A549 (cell line): ENCODE results near the gene DRC7. TPM values are rescaled to one million over a fixed set of nuclear protein-coding genes. Genes with fewer than 3 reads are reported as not detected.

ENCODE experiments used
- ATAC-seq, 2 experiments: fragments of 200-7000 bp in 1 of 2; fragments of >200 bp in 1 of 2; cut with Nextera tagmentation in 1 of 2; cut with Tn5 transposase in 1 of 2; 3 replicates each; pipeline versions ENCODE4 v1.8.0 to v1.9.1; 2018 to 2020; ENCODE audit warnings: mild to moderate bottlenecking in 1 of 2, moderate library complexity in 1 of 2
- CTCF ChIA-PET: fragments of 300-600 bp; sonication (Branson Sonifier 250); formaldehyde crosslinking; extraction: SDS; loops from one replicate; lab custom pipeline; 2021; ENCODE audit warnings: antibody characterized with exemption, inconsistent platforms; lab: Yijun Ruan, JAX
- POLR2A ChIA-PET: fragments of 350-600 bp; formaldehyde crosslinking; extraction: SDS; loops from one replicate; lab custom pipeline; 2021; ENCODE audit warnings: antibody characterized with exemption, inconsistent platforms; lab: Yijun Ruan, JAX
- DNase-seq, 2 experiments: peaks; one replicate each; pipeline versions ENCODE4 v3.0.0 to v3.0.0-alpha.2; 2011 to 2016; ENCODE audit warnings: low read depth in 1 of 2, low spot score in 1 of 2
- FAIRE-seq: peaks from 2 replicates; lab custom pipeline; 2011; peaks lifted over from hg19 to GRCh38; lab: Jason Lieb, UNC
- H3K27ac ChIP-seq, 2 experiments: fragments of >200 bp; sonication (Bioruptor Twin); formaldehyde crosslinking; 3 replicates each; pipeline ENCODE4 v1.5.1; 2016 to 2017
- H3K4me1 ChIP-seq: fragments of >200 bp; sonication (Bioruptor Twin); formaldehyde crosslinking; 3 replicates; pipeline ENCODE4 v1.6.1; 2016
- H3K4me2 ChIP-seq: fragments of >200 bp; sonication (Bioruptor Twin); formaldehyde crosslinking; 3 replicates; pipeline ENCODE4 v1.6.1; 2016
- H3K4me3 ChIP-seq: fragments of >200 bp; sonication (Bioruptor Twin); formaldehyde crosslinking; 3 replicates; pipeline ENCODE4 v1.5.1; 2016
- H3K9me3 ChIP-seq: fragments of >200 bp; sonication (Bioruptor Twin); formaldehyde crosslinking; 3 replicates; pipeline ENCODE4 v1.6.1; 2016
- BHLHE40 ChIP-seq: IDR thresholded peaks from 2 replicates; pipeline ENCODE4 v1.6.1; 2012; ENCODE audit warnings: low read depth, low read length, inconsistent platforms
- EP300 ChIP-seq, 2 experiments: fragments of >200 bp; sonication (Bioruptor Twin); formaldehyde crosslinking; IDR thresholded peaks; 2 replicates in 1 of 2; 3 replicates in 1 of 2; pipeline ENCODE4 v1.6.1; 2016 to 2017
- FOSB ChIP-seq: fragments of 250-450 bp; sonication (Bioruptor Pico); IDR thresholded peaks from 2 replicates; pipeline ENCODE4 v1.5.0; 2020; ENCODE audit warnings: mild to moderate bottlenecking, moderate library complexity
- HDAC2 ChIP-seq: fragments of 200-600 bp; sonication (generic); IDR thresholded peaks from 2 replicates; pipeline ENCODE4 v1.6.1; 2016
- JUN ChIP-seq, 2 experiments: fragments of >200 bp; sonication (Bioruptor Twin); formaldehyde crosslinking; IDR thresholded peaks; 2 replicates in 1 of 2; 3 replicates in 1 of 2; pipeline ENCODE4 v1.6.1; 2016 to 2017
- JUNB ChIP-seq: fragments of >200 bp; sonication (Bioruptor Twin); formaldehyde crosslinking; IDR thresholded peaks from 2 replicates; pipeline ENCODE4 v1.6.1; 2016
- KDM1A ChIP-seq: fragments of 200-600 bp; sonication (generic); IDR thresholded peaks from 2 replicates; pipeline ENCODE4 v1.6.1; 2016; ENCODE audit warnings: low read depth, mild to moderate bottlenecking
- MAFK ChIP-seq: fragments of 450-650 bp; IDR thresholded peaks from 2 replicates; pipeline ENCODE4 v1.6.1; 2014; ENCODE audit not compliant: partially characterized antibody
- MYC ChIP-seq: IDR thresholded peaks from 2 replicates; pipeline ENCODE4 v1.6.1; 2012; ENCODE audit warnings: mild to moderate bottlenecking, inconsistent platforms, low read length, improper control_type of control experiment, borderline replicate concordance
- POLR2A ChIP-seq: IDR thresholded peaks from 2 replicates; pipeline ENCODE4 v1.6.1; 2012; ENCODE audit warnings: mild to moderate bottlenecking, low read length
- RAD21 ChIP-seq, 2 experiments: fragments of >200 bp in 1 of 2; sonication (Bioruptor Twin) in 1 of 2; formaldehyde crosslinking in 1 of 2; IDR thresholded peaks in 1 of 2; conservative IDR thresholded peaks in 1 of 2; 2 replicates in 1 of 2; 3 replicates in 1 of 2; pipeline ENCODE4 v1.6.1; 2012 to 2018; ENCODE audit warnings: inconsistent platforms in 1 of 2
- SMC3 ChIP-seq: fragments of >200 bp; sonication (Bioruptor Twin); formaldehyde crosslinking; IDR thresholded peaks from 3 replicates; pipeline ENCODE4 v1.6.1; 2018; ENCODE audit warnings: inconsistent platforms
- TFCP2L1 ChIP-seq: fragments of 250-450 bp; sonication (Bioruptor Pico); IDR thresholded peaks from 2 replicates; pipeline ENCODE4 v1.5.0; 2021; ENCODE audit warnings: mild to moderate bottlenecking
- ZFP36 ChIP-seq: fragments of 450-650 bp; IDR thresholded peaks from 2 replicates; pipeline ENCODE4 v1.6.1; 2014; ENCODE audit warnings: borderline replicate concordance; ENCODE audit not compliant: partially characterized antibody
- WGBS: methylation state at CpG from one replicate; pipeline ENCODE4 v1.1.6; 2017; ENCODE audit errors: missing lambda C conversion rate; 5-methylcytosine and 5-hydroxymethylcytosine counted together
- polyA plus RNA-seq, 4 experiments: library from polyadenylated mRNA; depleted of rRNA in 3 of 4; stranded (reverse); fragments of >200 nt; fragmentation: RNase III in 1 of 4; extraction: RNeasy Plus Mini Kit Qiagen cat#74134 plus additional on column Dnase treatment in 1 of 4; gene quantifications; 2 replicates in 3 of 4; 3 replicates in 1 of 4; pipeline ENCODE4 v1.2.3, GENCODE V29; 2011 to 2017
- TF ChIP-seq, protein P1 (sequence below): IDR thresholded peaks from 2 replicates; pipeline ENCODE4 v1.6.1; 2012
- TF ChIP-seq, protein P2 (sequence below): fragments of 200-600 bp; sonication (generic); IDR thresholded peaks from 2 replicates; pipeline ENCODE4 v1.6.1; 2016; ENCODE audit warnings: antibody characterized with exemption, mild to moderate bottlenecking, moderate library complexity
- TF ChIP-seq, protein P3 (sequence below): IDR thresholded peaks from 2 replicates; pipeline ENCODE4 v1.6.1; 2012; ENCODE audit warnings: low read depth, borderline replicate concordance
- TF ChIP-seq, protein P4 (sequence below): IDR thresholded peaks from 2 replicates; pipeline ENCODE4 v1.6.1; 2012
- TF ChIP-seq, protein P5 (sequence below): fragments of >200 bp; sonication (Bioruptor Twin); formaldehyde crosslinking; IDR thresholded peaks from 3 replicates; pipeline ENCODE4 v1.5.1; 2016
- TF ChIP-seq, protein P6 (sequence below): fragments of 450-650 bp; IDR thresholded peaks from 2 replicates; pipeline ENCODE4 v1.6.1; 2014; ENCODE audit warnings: antibody characterized with exemption

The DRC7 gene
- polyA plus RNA-seq, 2 of the 4 experiments (the other 2 are of a cell fraction) = 0.10 to 0.28 TPM

DNA sequence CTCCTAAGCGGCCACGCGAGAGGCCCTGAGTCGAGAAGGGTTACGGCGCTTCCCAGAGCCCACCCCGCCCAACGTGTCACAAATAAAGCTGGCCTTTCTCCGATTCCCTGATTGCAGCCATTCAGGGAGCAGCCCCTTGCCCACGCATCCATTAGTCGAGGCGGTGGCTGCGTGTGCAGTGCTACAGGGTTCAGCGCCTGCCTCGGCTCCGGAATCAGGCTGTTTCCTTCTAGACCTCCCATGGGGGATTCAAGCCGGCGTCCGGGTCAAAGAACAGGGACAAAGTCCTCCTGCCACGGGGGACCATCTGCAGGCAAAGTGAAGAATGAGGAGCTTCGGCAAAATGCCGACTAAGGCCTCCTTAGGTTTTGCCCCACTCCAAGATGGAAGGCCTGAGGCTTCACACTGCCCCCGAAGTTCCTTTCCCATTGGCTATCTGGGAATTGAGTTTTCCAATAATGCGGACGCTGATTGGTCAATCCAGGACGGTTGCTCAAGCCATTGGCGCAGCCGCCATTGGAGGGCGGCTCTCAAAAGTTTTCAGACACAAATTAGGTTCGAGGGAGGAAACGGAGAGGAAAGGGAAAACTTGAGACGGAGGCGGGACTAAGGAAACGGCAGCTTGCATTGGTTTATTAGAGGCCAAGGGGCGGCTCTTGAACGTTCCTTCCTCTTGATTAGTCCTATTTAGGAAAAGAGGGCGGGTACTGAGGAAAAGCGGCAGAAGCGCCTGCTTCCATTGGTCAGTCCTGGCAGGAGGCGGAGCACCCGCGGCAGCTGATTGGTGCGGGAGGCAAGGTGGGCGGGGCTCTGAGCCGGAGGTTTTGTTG, 40.5 kb downstream of the DRC7 start (continued):
- TF ChIP-seq TFCP2L1 (no peak), JUNB (no peak), HDAC2 (no peak), ZFP36 (no peak)
- TF ChIP-seq, protein P1, sequence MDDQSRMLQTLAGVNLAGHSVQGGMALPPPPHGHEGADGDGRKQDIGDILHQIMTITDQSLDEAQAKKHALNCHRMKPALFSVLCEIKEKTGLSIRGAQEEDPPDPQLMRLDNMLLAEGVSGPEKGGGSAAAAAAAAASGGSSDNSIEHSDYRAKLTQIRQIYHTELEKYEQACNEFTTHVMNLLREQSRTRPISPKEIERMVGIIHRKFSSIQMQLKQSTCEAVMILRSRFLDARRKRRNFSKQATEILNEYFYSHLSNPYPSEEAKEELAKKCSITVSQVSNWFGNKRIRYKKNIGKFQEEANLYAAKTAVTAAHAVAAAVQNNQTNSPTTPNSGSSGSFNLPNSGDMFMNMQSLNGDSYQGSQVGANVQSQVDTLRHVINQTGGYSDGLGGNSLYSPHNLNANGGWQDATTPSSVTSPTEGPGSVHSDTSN = 0 out of 2 replicates have a peak, but pooled peaks have one; percentile 25
- TF ChIP-seq, protein P2, sequence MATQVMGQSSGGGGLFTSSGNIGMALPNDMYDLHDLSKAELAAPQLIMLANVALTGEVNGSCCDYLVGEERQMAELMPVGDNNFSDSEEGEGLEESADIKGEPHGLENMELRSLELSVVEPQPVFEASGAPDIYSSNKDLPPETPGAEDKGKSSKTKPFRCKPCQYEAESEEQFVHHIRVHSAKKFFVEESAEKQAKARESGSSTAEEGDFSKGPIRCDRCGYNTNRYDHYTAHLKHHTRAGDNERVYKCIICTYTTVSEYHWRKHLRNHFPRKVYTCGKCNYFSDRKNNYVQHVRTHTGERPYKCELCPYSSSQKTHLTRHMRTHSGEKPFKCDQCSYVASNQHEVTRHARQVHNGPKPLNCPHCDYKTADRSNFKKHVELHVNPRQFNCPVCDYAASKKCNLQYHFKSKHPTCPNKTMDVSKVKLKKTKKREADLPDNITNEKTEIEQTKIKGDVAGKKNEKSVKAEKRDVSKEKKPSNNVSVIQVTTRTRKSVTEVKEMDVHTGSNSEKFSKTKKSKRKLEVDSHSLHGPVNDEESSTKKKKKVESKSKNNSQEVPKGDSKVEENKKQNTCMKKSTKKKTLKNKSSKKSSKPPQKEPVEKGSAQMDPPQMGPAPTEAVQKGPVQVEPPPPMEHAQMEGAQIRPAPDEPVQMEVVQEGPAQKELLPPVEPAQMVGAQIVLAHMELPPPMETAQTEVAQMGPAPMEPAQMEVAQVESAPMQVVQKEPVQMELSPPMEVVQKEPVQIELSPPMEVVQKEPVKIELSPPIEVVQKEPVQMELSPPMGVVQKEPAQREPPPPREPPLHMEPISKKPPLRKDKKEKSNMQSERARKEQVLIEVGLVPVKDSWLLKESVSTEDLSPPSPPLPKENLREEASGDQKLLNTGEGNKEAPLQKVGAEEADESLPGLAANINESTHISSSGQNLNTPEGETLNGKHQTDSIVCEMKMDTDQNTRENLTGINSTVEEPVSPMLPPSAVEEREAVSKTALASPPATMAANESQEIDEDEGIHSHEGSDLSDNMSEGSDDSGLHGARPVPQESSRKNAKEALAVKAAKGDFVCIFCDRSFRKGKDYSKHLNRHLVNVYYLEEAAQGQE = no peak

DNA sequence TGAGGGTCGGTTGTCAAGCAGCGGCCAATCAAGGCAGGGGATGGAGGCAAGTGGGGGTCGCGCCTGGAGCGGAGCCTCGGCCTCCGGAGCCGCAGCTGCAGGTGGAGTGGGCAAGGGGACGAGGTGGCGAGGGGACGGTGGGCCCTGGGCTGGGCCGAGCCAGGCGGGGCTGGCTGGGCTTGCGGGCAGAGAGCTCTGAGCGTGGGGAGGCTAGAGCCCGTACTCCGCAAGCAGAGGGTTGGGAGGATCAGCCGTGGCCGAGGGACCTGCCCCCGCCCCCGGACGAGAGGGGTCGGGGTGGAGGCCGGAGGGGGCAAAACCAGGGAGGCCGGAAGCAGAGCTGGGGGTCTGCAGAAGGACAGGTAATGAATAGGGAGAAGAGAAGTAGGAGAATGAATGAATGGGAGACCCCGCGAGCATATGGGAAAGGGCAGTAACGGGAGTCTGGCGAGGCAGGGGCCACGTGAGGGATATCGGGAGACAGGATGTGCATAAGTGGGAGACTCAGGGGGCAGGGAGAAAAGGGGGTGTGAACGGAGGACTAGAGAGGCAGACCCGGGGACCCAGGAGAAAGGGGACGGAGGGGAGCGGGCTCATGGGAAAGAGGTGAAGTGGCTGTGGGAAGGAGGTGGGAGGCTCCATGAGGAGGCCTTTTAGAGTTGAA, 41.3 kb downstream of the DRC7 start, which contains the start of gene KATNB1:
KATNB1 (plus strand) TSS at position 16 of the 664 bp plus-strand sequence. CDS start 1,474 bp downstream, outside the sequence.
- Histone ChIP-seq H3K4me3 (peak within 1 kb of the TSS; percentile 72), H3K27ac (peak within 1 kb of the TSS; percentile 92 to 93)
- 3% methylated on average over 14 of the region's 35 CpGs for WGBS
- CTCF ChIA-PET = interaction anchor here (0.9 to 4.0 kb wide), 20 partner anchors 9 to 386 kb away, joined by 3 to 31 read pairs (median 4); no protein-coding TSS in a partner anchor
- DNase-seq (no peak), FAIRE-seq (no peak), ATAC-seq (peak; percentile 54 to 65; a peak in 5 of 6 replicates)
- TF ChIP-seq KDM1A (no peak), FOSB (CRISPR knock-in tag) (no peak), POLR2A (0 out of 2 replicates have a peak, but pooled peaks have one; percentile 8)
- TF ChIP-seq, protein P3, sequence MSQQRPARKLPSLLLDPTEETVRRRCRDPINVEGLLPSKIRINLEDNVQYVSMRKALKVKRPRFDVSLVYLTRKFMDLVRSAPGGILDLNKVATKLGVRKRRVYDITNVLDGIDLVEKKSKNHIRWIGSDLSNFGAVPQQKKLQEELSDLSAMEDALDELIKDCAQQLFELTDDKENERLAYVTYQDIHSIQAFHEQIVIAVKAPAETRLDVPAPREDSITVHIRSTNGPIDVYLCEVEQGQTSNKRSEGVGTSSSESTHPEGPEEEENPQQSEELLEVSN = 0 out of 2 replicates have a peak, but pooled peaks have one; percentile 0
- TF ChIP-seq, all 56 proteins: peak for 2
- peaks cover 12% of the 10 kb centered on the region for H3K4me1 ChIP-seq
- no peaks in the 10 kb centered on the region for H3K9me3 ChIP-seq
- H3K4me2 ChIP-seq = peak within 1 kb of the TSS; percentile 97
- POLR2A ChIA-PET = interaction anchor here (0.5 to 1.8 kb wide), 13 partner anchors 19 to 394 kb away, joined by 3 to 6 read pairs (median 3); partner anchors contain the start of gene CFAP20

DNA sequence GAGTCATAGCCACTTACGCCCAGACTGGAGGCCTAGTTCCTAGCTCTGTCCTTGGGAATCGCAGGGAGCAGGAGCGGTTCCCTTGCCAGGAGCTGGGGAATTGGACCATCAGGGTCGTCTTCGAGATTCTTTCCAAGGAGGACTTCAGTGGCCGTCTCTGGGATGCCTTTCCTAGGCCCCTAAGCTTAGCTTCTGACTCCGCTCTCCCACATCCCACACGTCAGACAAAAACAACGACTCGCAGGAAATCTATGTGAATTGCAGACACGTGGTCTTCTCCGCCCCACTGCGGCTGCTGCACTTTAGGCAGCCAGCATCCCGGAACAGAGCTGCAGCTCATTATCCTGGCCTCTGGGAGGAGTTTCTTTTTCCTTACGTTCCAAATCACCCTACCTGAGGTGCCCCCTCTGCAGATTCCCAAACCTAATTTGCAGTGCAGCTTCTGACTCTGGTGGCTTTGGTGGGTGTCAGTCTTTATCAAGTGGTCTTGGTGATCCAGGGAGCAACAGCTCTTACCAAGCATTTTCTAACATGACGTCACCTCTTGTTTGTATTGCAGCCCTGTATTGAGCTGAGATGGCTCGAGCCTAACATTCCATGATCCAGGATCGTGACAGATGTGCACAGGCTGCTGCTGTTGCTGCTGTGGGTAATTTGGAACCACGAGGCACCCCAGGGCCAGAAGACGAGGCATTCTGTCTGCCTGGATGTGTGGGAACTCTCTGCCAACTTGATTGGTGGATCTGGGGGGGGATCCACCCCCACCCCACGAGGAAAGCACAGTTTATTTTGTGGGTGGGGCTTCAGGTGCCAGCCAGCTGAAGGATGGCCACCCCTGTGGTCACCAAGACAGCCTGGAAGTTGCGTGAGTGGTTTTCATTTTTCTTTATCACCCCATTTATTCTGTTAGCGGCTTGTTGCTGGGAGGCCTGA, 42.1 kb downstream of the DRC7 start:
- 13% methylated on average over 21 of the region's 23 CpGs for WGBS
- peak overlapping the region; percentile 97 for H3K4me2 ChIP-seq
- peak overlapping the region; percentile 61 to 81 for H3K27ac ChIP-seq
- peak overlapping the region; percentile 72 for H3K4me3 ChIP-seq
- no peaks in the 10 kb centered on the region for H3K9me3 ChIP-seq
- peaks cover 12% of the 10 kb centered on the region for H3K4me1 ChIP-seq
- CTCF ChIA-PET = interaction anchor here (0.8 to 4.0 kb wide), 18 partner anchors 8 to 385 kb away, joined by 3 to 31 read pairs (median 4); no protein-coding TSS in a partner anchor
- POLR2A ChIA-PET = interaction anchor here (1.0 to 1.8 kb wide), 5 partner anchors 24 to 160 kb away, joined by 3 to 6 read pairs (median 3); no protein-coding TSS in a partner anchor
- DNase-seq = peak; percentile 75 to 79
- no peak for FAIRE-seq
- peak; percentile 60 to 65 for ATAC-seq
- TF ChIP-seq JUN (IDR thresholded peaks at IDR 0.05) (no peak), BHLHE40 (no peak), RAD21 (conservative IDR thresholded peaks at IDR 0.05 in 1 of 2, IDR thresholded peaks at IDR 0.05 in 1 of 2) (peak; percentile 41; a peak in 4 of 5 replicates), EP300 (IDR thresholded peaks at IDR 0.05) (no peak), JUNB (no peak), MYC (0 out of 2 replicates have a peak, but pooled peaks have one; percentile 26), SMC3 (peak; percentile 49; the same call in 2 of the 3 replicates), MAFK (peak; percentile 11)
- TF ChIP-seq, protein P4, sequence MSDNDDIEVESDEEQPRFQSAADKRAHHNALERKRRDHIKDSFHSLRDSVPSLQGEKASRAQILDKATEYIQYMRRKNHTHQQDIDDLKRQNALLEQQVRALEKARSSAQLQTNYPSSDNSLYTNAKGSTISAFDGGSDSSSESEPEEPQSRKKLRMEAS = peak; percentile 76
- TF ChIP-seq, protein P5, sequence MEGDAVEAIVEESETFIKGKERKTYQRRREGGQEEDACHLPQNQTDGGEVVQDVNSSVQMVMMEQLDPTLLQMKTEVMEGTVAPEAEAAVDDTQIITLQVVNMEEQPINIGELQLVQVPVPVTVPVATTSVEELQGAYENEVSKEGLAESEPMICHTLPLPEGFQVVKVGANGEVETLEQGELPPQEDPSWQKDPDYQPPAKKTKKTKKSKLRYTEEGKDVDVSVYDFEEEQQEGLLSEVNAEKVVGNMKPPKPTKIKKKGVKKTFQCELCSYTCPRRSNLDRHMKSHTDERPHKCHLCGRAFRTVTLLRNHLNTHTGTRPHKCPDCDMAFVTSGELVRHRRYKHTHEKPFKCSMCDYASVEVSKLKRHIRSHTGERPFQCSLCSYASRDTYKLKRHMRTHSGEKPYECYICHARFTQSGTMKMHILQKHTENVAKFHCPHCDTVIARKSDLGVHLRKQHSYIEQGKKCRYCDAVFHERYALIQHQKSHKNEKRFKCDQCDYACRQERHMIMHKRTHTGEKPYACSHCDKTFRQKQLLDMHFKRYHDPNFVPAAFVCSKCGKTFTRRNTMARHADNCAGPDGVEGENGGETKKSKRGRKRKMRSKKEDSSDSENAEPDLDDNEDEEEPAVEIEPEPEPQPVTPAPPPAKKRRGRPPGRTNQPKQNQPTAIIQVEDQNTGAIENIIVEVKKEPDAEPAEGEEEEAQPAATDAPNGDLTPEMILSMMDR = 0 out of 3 replicates have a peak, but pooled peaks have one; percentile 4
- TF ChIP-seq, protein P6, sequence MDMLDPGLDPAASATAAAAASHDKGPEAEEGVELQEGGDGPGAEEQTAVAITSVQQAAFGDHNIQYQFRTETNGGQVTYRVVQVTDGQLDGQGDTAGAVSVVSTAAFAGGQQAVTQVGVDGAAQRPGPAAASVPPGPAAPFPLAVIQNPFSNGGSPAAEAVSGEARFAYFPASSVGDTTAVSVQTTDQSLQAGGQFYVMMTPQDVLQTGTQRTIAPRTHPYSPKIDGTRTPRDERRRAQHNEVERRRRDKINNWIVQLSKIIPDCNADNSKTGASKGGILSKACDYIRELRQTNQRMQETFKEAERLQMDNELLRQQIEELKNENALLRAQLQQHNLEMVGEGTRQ = peak; percentile 65
